ENCODE data around the gene MAGI2.
A peak's percentile ranks its signal among the peaks of the same experiment; 100 is the strongest.

Gene MAGI2

DNA sequence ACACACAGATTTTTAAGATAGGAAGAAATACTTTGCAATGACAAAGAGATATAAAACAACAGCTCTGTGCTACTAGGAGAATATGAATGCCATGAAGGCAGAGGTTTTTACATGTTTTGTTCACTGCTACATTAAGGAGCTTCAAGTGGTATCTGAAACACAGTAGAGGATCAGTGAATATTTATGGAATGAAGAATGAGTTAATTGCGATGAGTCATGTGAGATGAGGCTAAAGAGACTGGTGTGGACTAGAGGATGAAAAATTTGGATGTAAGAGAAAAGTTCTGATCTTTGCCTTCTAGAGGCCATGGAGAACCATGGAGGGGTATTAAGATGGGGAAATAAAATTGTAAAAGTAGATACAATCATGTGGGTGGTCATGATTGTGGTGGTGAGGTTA lies 1220.7 kb downstream of the MAGI2 start:
- no peak for DNase-seq (ENCODE audit: low read depth in 2 of 2)

- DNase-seq (ENCODE audit: low read depth in 2 of 2): peak in 1 of 2 donors; percentile 7
These were observed 1227.3 kb downstream of the MAGI2 start for GRCh38 chr7:78226059-78226719.

- no peak for DNase-seq (ENCODE audit: low read depth in 2 of 2)
These were observed 1227.9 kb downstream of the MAGI2 start for GRCh38 chr7:78225534-78225933.

- no peak for DNase-seq (ENCODE audit: low read depth in 2 of 2)
These were observed 1228.5 kb downstream of the MAGI2 start for GRCh38 chr7:78224923-78225322.

- no peak for DNase-seq (ENCODE audit: low read depth in 2 of 2)
These were observed 1229.9 kb downstream of the MAGI2 start for GRCh38 chr7:78223598-78223997.

- DNase-seq (ENCODE audit: low read depth in 2 of 2): no peak
These were observed 1231.3 kb downstream of the MAGI2 start for GRCh38 chr7:78222001-78222751.

GRCh38 chr7:78220754-78221153 lies 1232.7 kb downstream of the MAGI2 start:
- DNase-seq (ENCODE audit: low read depth in 2 of 2): no peak

- no peak for DNase-seq (ENCODE audit: low read depth in 2 of 2)
These were observed 1234.6 kb downstream of the MAGI2 start for GRCh38 chr7:78218876-78219275.

DNA sequence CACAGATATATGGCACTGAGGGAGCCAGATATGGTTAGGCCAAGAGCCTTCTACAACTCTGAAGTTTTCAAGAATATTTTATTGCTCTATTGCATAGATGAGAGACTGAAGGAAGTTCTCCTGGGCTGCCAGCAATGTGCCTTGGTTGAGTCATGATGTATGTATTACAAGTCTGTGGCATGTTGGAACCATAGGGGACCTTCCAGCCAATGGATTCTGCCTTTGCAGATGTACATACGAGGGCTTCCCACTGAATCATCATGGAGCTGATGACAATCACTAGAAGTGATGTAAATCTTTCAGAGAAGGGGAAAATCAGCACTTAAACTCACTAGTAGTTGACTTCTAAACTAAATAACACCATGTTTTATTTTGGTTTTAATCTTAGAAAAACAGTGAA lies 1235.4 kb downstream of the MAGI2 start:
- no peak for DNase-seq (ENCODE audit: low read depth in 2 of 2)

DNA sequence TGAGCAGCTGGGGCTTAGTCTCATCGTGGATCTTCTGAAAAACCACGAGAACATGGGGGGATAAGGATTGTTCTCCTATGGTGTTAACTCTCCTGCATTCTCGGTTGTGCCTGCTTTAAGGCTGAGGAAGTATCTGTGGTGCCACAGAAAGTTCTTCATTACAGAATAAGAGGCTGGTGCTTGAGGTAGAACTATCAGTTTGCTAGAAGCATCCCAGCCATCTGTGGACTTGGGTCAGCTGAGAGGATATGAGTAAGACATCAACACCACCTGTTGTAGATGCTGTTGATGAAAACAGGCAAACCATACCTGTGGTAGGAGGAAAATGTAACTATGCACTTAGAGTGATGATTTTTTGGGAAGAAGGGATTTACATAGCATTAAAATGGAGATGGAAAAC lies 1238.3 kb downstream of the MAGI2 start:
- no peak for DNase-seq (ENCODE audit: low read depth in 2 of 2)

- DNase-seq (ENCODE audit: low read depth in 2 of 2): no peak
These were observed 1240.1 kb downstream of the MAGI2 start for GRCh38 chr7:78213402-78213801.

GRCh38 chr7:78212476-78213060 lies 1240.9 kb downstream of the MAGI2 start:
- DNase-seq (ENCODE audit: low read depth in 2 of 2): no peak

DNA sequence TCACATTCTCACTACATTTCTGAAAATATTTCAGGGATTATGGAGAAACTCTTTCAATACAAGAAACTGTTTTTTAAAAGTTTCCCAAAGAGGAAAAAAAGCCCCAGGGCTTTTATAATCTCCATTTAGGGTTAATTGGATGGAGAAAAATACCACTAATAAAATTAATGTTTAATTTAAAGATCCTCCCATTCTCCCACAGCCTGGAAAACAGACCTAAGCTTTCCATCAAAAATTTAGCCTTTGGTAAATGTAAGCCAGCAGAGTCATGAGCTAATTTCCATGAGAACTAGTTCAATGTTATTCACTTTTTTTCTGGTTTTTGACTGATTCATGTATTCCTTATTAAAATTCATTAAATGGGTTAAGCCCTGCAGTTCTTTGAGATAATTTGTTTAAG lies 1246.2 kb downstream of the MAGI2 start:
- no peak for DNase-seq (ENCODE audit: low read depth in 2 of 2)

DNA sequence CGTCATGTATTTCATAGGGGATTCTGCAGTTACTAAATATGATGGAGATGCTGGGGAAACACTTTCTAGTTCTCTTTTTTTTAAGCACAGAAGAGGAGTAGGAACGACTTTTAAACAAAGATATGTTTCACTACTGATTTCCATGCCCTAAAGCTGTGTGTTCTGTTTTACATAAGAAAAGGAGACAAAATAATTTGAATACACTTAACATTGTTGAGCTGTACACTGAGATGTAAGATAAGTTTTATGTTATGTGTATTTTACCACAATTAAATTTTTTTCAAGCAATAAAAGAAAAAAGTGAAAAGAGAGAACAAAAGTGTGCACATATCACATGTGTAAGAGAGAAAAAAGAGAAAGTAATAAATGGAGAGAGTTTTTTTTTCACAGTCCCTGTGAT lies 1246.7 kb downstream of the MAGI2 start:
- DNase-seq (ENCODE audit: low read depth in 2 of 2): no peak

- no peak for DNase-seq (ENCODE audit: low read depth in 2 of 2)
These were observed 1250.3 kb downstream of the MAGI2 start for GRCh38 chr7:78203042-78203720.

GRCh38 chr7:78198756-78199155 lies 1254.7 kb downstream of the MAGI2 start:
- DNase-seq (ENCODE audit: low read depth in 2 of 2): no peak

DNA sequence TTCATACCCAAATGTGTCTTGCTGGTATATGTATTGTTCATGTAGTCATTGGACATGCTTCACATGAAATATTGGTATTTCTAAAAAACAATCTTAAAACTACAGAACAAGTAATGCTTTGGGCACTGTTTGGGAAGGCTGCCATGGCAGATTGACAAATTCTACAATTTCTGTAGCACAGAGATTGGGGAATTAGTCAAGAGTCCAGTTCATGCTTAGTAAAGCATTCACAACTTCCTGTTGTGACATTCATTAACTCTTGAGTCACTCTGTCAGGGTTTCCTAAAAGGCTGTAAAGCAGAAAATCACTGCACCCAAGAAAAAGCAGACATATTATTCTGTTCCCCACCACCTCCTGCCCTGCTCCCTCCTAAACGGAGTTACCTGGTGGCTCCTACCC lies 1256.0 kb downstream of the MAGI2 start:
- no peak for DNase-seq (ENCODE audit: low read depth in 2 of 2)

DNA sequence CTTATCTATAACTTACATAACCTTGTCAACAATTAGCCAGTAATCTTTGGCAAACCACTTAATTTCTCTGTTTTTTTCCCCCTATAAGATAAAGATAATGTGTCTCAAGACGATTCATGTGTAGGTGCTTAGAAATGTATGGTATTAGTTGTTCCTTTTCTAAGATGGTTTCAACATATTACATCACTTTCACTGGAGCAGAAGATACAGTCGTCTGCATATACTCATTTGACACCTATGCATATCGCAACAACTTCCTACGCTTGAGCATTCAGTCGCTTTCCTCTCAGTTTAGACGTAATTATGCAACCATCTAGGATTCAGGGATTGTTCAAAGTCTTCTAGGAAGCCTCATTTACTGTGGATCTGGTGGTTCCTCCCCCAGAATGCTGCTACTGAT lies 1258.2 kb downstream of the MAGI2 start:
- DNase-seq (ENCODE audit: low read depth in 2 of 2): no peak

GRCh38 chr7:78194611-78195010 lies 1258.9 kb downstream of the MAGI2 start:
- DNase-seq (ENCODE audit: low read depth in 2 of 2): no peak

- no peak for DNase-seq (ENCODE audit: low read depth in 2 of 2)
These were observed 1261.9 kb downstream of the MAGI2 start for GRCh38 chr7:78191475-78192079.

DNA sequence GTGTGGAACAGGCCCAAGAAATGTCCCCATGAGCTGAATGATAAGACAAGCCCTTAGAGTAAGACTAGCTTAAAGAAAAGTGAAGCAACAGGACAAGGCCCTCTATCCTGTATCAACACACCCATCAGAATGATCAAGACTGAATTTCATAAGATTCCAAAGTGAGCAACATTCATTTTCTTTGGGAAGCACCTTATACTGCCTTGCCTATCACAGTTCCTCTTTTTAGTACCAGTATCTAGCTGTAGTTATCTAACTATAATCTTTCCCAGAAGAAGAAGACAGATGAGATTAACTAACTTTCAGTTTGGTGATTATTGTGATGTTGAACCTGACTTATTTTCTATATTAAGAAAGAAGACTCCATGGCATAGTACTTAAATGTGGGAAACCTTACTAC lies 1263.7 kb downstream of the MAGI2 start:
- no peak for DNase-seq (ENCODE audit: low read depth in 2 of 2)

DNA sequence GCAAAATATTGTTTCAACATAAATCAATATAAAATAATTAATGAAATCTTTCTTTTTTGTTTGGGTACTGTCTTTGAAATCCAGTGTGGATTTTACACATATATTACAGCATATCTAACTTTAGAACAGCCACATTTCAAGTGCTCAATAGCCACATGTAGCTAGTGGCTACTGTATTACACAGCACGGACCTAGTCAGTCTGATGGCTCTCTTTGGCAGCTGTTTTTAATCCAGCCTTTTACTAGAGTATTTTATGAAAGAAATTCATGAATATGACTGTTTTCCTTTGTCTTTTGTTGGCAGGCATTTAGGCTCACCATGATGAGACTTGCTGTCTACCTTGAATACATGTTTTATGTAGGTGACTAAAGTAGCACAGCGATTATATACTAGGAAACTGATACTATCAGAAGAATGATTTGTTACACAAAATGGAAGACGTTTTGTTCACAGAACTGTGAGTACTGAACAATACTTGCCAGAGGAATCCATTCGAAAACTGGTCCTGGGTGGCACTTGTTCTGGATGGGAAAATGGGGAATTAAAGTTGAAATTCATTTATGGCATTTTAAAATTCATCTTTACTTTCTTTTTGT lies 1268.2 kb downstream of the MAGI2 start:
- DNase-seq (ENCODE audit: low read depth in 2 of 2): no peak
